GM12872 (cell line): Measurements from ENCODE around the gene CYP2C9.

Source experiments
- CTCF ChIP-seq: IDR thresholded peaks from 3 replicates; pipeline ENCODE4 v1.5.1; 2011; ENCODE audit warnings: low read depth, mild to moderate bottlenecking, low read length, moderate library complexity; ENCODE audit not compliant: insufficient read depth

Gene CYP2C9

GRCh38 chr10:94938383-94938782 lies at the start of gene CYP2C9:
Gene CYP2C9 (plus strand): TSS chr10:94938658. CDS start chr10:94938683, 25 bp downstream.
- no peak for TF ChIP-seq CTCF

- TF ChIP-seq CTCF, result no peak
Measured at GRCh38 chr10:94889123-94889522, 49.3 kb upstream of the CYP2C9 start.

GRCh38 chr10:94890264-94891022 lies 48.0 kb upstream of the CYP2C9 start:
- TF ChIP-seq CTCF, result no peak

- TF ChIP-seq CTCF, result no peak
Measured at GRCh38 chr10:94902080-94902479, 36.4 kb upstream of the CYP2C9 start.

GRCh38 chr10:94902570-94902969 lies 35.9 kb upstream of the CYP2C9 start:
- TF ChIP-seq CTCF, result no peak

GRCh38 chr10:94916423-94916822 lies 22.0 kb upstream of the CYP2C9 start:
- no peak for TF ChIP-seq CTCF

GRCh38 chr10:94936721-94937120 lies 1.7 kb upstream of the CYP2C9 start:
- TF ChIP-seq CTCF, result no peak
